Stimulated activated CD4-positive, alpha-beta T cell treated with anti-CD3 and anti-CD28 coated beads, Interleukin-15, amount 100 ng/mL, for 24 hours (primary cell): Measurements from ENCODE around the gene SLC25A5.

Experiments used
- DNase-seq: peaks from one replicate; pipeline ENCODE4 v3.0.0-alpha.2; 2020

Gene SLC25A5

DNA sequence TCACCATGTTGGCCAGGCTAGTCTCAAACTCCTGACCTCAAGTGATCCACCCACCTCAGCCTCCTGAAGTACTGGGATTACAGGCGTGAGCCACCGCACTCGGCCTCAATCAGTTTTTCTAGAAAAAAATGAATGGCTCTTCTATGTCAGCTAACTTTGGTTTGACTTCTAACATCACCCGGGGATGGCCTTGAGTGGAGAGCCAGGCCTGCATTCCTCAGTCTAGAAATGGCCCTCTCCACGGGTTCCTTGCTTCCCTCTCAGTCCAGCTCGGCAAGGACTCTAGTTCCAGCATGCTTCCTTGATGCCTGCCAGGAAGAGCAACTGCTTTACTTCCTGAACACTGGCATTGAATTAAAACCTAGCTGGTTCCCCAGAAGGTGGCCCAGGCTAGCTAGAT, 39.0 kb downstream of the SLC25A5 start:
- DNase-seq, result no peak

DNA sequence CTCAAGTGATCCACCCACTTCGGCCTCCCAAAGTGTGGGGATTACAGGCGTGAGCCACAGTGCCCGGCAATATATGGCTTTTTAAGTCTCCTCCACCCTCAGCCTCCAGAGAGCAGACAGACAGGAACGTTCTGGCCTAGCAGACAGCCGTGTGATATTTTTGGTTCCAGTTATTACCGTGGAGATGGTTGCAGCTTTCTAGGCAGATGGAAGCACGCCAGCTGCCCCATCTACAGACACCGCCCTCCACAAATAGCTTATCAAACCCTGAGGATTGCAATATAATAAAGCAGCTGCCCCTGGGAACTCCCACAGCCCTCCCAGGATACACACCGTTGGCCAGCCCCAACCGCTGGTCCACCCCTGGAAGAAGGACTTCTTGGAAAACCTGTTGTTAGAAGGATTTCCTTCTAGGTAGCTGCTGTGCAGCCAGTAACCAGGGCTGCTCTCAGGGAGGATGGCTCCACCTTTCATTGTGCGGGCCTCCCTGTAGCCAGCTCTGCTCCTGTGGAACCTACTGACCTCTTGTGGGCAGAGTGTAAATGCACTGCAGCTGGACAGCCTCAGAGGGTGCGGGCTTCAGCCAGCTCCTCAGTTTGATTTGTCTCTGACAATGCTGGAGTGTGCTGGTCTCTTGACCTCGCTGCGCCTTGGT, 44.0 kb downstream of the SLC25A5 start:
- DNase-seq, result peak; percentile 14

GRCh38 chrX:119516157-119516702, 48.0 kb downstream of the SLC25A5 start:
- peak; percentile 23 for DNase-seq

DNA sequence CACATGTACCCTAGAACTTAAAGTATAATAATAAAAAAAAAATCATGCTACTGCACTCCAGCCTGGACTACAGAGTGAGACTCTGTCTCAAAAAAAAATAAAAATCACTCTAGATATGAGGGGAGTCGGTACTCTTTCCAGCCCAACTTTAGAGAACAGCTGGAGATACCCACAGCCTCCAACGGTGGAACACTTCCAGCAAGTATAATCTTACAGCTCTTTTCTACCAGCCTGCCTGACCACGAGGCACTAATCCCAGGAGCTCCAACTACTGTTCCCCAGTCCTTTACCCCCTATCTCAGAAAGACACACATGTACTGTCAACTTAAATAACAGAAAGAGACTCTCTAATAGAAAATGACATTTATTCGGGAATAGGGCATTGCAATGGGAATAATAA, 50.1 kb downstream of the SLC25A5 start:
- DNase-seq, result no peak
